SU-DHL-6 (cell line): Measurements from ENCODE around the gene MYH15.

Experiments
- H2AFZ ChIP-seq: fragments of 200-600 bp; sonication (generic); 2 replicates; pipeline ENCODE4 v1.6.1; 2014; ENCODE audit warnings: low read depth, mild to moderate bottlenecking, moderate library complexity, mixed read lengths, antibody characterized with exemption, low read length; ENCODE audit not compliant: severe bottlenecking
- H3F3A ChIP-seq: fragments of 200-600 bp; shearing (Covaris generic); 2 replicates; pipeline ENCODE4 v1.6.0; 2016; ENCODE audit warnings: antibody characterized with exemption, mild to moderate bottlenecking; ENCODE audit not compliant: insufficient read depth
- H3K27ac ChIP-seq: fragments of 200-600 bp; sonication (generic); 2 replicates; pipeline ENCODE4 v1.5.1; 2016; ENCODE audit warnings: low read depth, mild to moderate bottlenecking, low read length, moderate library complexity, mixed read lengths
- H3K27me3 ChIP-seq: fragments of 200-600 bp; sonication (generic), shearing (Covaris generic); 2 replicates; pipeline ENCODE4 v1.6.0; 2014; ENCODE audit warnings: mild to moderate bottlenecking, low read length
- H3K36me3 ChIP-seq: fragments of 200-600 bp; sonication (generic); 2 replicates; pipeline ENCODE4 v1.6.1; 2014; ENCODE audit warnings: mild to moderate bottlenecking, low read length, mixed read lengths
- H3K4me2 ChIP-seq: fragments of 300-600, 200-600 bp; shearing (Covaris generic), sonication (generic); 2 replicates; pipeline ENCODE4 v1.6.0; 2014; ENCODE audit warnings: low read length, low read depth, mild to moderate bottlenecking; ENCODE audit not compliant: poor library complexity, severe bottlenecking
- H3K4me3 ChIP-seq: fragments of 200-600 bp; sonication (generic); 2 replicates; pipeline ENCODE4 v1.5.1; 2014; ENCODE audit warnings: antibody characterized with exemption, low read length, mild to moderate bottlenecking, mixed read lengths; ENCODE audit not compliant: insufficient read depth, poor library complexity, severe bottlenecking
- H3K79me2 ChIP-seq: fragments of 200-600 bp; sonication (generic); 2 replicates; pipeline ENCODE4 v1.6.1; 2014; ENCODE audit warnings: mild to moderate bottlenecking, low read length, moderate library complexity; ENCODE audit not compliant: insufficient read depth
- H3K9ac ChIP-seq: fragments of 200-600 bp; sonication (generic); 2 replicates; pipeline ENCODE4 v1.7.0; 2014; ENCODE audit warnings: mild to moderate bottlenecking, low read length
- H3K9me2 ChIP-seq: fragments of 200-600 bp; sonication (generic); replicated peaks from 2 replicates; pipeline ENCODE4 v1.6.1; 2014; ENCODE audit warnings: low read length; ENCODE audit not compliant: insufficient read depth
- H3K9me3 ChIP-seq: fragments of 200-600 bp; sonication (generic); 2 replicates; pipeline ENCODE4 v1.6.1; 2014; ENCODE audit warnings: low read length, mixed read lengths; ENCODE audit not compliant: insufficient read depth
- H4K20me1 ChIP-seq: fragments of 200-600 bp; sonication (generic); 2 replicates; pipeline ENCODE4 v1.6.1; 2014; ENCODE audit warnings: low read depth, mild to moderate bottlenecking, antibody characterized with exemption, low read length, moderate library complexity, mixed read lengths
- EZH2phosphoT487 ChIP-seq: fragments of 200-600 bp; sonication (generic), shearing (Covaris generic); conservative IDR thresholded peaks from 2 replicates; pipeline ENCODE4 v1.6.1; 2018; ENCODE audit warnings: mild to moderate bottlenecking, antibody characterized with exemption, low read length, moderate library complexity, mixed read lengths
- TF ChIP-seq, protein P1 (sequence below): fragments of 200-600 bp; sonication (generic); IDR thresholded peaks from one replicate; pipeline ENCODE4 v1.5.1; 2017; ENCODE audit warnings: antibody characterized with exemption, mild to moderate bottlenecking, low read length, moderate library complexity; ENCODE audit not compliant: insufficient read depth, poor library complexity, severe bottlenecking

Gene MYH15

GRCh38 chr3:108510496-108510895, at the start of gene MYH15:
Gene MYH15, minus strand, starts transcription at chr3:108510596. Its CDS starts 66 bp downstream, at chr3:108510530.
- no peak for TF ChIP-seq EZH2phosphoT487
- TF ChIP-seq, protein P1, sequence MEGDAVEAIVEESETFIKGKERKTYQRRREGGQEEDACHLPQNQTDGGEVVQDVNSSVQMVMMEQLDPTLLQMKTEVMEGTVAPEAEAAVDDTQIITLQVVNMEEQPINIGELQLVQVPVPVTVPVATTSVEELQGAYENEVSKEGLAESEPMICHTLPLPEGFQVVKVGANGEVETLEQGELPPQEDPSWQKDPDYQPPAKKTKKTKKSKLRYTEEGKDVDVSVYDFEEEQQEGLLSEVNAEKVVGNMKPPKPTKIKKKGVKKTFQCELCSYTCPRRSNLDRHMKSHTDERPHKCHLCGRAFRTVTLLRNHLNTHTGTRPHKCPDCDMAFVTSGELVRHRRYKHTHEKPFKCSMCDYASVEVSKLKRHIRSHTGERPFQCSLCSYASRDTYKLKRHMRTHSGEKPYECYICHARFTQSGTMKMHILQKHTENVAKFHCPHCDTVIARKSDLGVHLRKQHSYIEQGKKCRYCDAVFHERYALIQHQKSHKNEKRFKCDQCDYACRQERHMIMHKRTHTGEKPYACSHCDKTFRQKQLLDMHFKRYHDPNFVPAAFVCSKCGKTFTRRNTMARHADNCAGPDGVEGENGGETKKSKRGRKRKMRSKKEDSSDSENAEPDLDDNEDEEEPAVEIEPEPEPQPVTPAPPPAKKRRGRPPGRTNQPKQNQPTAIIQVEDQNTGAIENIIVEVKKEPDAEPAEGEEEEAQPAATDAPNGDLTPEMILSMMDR, result no peak
- H3K4me3 ChIP-seq, result no peak within 1 kb of the TSS

GRCh38 chr3:108555966-108556581, 45.7 kb upstream of the MYH15 start:
- Histone ChIP-seq H2AFZ (no peak overlapping the region), H3K36me3 (peaks cover 65% of the 10 kb centered on the region), H3K4me3 (no peak overlapping the region), H3K9me2 (no peaks in the 10 kb centered on the region), H3K9me3 (no peaks in the 10 kb centered on the region), H3K79me2 (no peaks in the 10 kb centered on the region), H3K4me2 (no peak overlapping the region), H3K9ac (no peak overlapping the region), H3F3A (no peaks in the 10 kb centered on the region; the same call in 1 of the 2 replicates), H3K27ac (no peak overlapping the region), H4K20me1 (no peaks in the 10 kb centered on the region), H3K27me3 (no peaks in the 10 kb centered on the region)
- TF ChIP-seq, protein P1, result no peak
- no peak for TF ChIP-seq EZH2phosphoT487

More at GRCh38 chr3:108510496-108510895, at the start of gene MYH15:
- H3K9me2 ChIP-seq, result no peaks in the 10 kb centered on the region
- no peak within 1 kb of the TSS for H2AFZ ChIP-seq
- no peaks in the 10 kb centered on the region for H3K79me2 ChIP-seq
- no peaks in the 10 kb centered on the region for H3K9me3 ChIP-seq
- H4K20me1 ChIP-seq, result no peaks in the 10 kb centered on the region
- no peaks in the 10 kb centered on the region for H3K36me3 ChIP-seq
- H3K27me3 ChIP-seq, result no peaks in the 10 kb centered on the region
- H3K9ac ChIP-seq, result no peak within 1 kb of the TSS
- no peak within 1 kb of the TSS for H3K4me2 ChIP-seq
- no peaks in the 10 kb centered on the region for H3F3A ChIP-seq
- no peak within 1 kb of the TSS for H3K27ac ChIP-seq

DNA sequence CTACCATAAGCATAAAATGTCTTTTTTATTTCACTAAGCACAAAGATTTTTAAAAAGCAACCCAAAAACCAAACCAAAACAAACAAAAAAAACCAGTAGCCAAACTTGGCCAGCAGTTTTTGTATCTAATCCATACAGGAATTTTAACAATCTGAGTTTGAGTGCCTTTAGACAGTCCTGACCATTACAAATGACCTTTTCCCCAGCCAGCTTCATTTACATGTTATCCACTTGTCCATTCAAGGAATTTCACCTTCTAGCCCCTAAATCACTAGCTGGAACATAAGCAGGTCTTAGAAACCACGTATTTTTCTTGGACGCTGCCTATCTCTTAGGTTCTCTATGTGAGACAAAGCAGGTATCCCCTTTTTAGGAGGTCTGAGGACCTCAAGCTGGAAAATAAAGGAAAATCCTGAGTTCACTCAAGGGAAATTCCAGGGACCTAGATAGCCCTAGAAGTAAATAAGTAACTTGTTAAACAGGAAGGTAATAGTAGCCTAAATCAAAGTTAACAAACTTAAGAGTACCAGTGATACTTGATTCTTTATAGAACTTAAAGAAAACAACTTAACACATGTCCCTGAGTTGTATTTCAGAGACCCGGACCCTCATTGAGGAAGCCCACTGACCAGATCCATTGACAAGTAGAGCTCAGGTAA, 44.6 kb upstream of the MYH15 start:
- Histone ChIP-seq H3K79me2 (no peaks in the 10 kb centered on the region), H3F3A (peaks cover 4% of the 10 kb centered on the region; the same call in 1 of the 2 replicates), H3K9me3 (no peaks in the 10 kb centered on the region), H3K36me3 (peaks cover 67% of the 10 kb centered on the region), H3K4me3 (no peak overlapping the region), H3K27ac (no peak overlapping the region), H2AFZ (no peak overlapping the region), H3K27me3 (no peaks in the 10 kb centered on the region), H4K20me1 (no peaks in the 10 kb centered on the region), H3K4me2 (no peak overlapping the region), H3K9ac (no peak overlapping the region), H3K9me2 (no peaks in the 10 kb centered on the region)
- no peak for TF ChIP-seq EZH2phosphoT487
- TF ChIP-seq, protein P1, result no peak
